Neuronal stem cell (in vitro differentiated cells): ENCODE measurements around the gene DHRS11.

Experiments
- DNase-seq: peaks from one replicate; pipeline ENCODE4 v3.0.0-alpha.2; 2013; ENCODE audit warnings: low spot score
- H2AFZ ChIP-seq: one replicate; pipeline ENCODE4 v1.6.1; 2013; ENCODE audit warnings: mild to moderate bottlenecking, low read length, inconsistent platforms
- H2AK5ac ChIP-seq: 2 replicates; pipeline ENCODE4 v1.6.1; 2013; ENCODE audit warnings: low read depth, mild to moderate bottlenecking, inconsistent platforms, low read length, moderate library complexity, mixed read lengths
- H2BK120ac ChIP-seq: 2 replicates; pipeline ENCODE4 v1.6.1; 2013; ENCODE audit warnings: low read depth, mild to moderate bottlenecking, inconsistent platforms, low read length, moderate library complexity, mixed read lengths
- H2BK12ac ChIP-seq: one replicate; pipeline ENCODE4 v1.6.1; 2013; ENCODE audit warnings: low read length, inconsistent platforms
- H2BK15ac ChIP-seq: 2 replicates; pipeline ENCODE4 v1.6.1; 2013; ENCODE audit warnings: mild to moderate bottlenecking, low read length, inconsistent platforms, mixed read lengths
- H2BK5ac ChIP-seq: one replicate; pipeline ENCODE4 v1.6.1; 2013; ENCODE audit warnings: inconsistent platforms, mild to moderate bottlenecking, low read length, moderate library complexity
- H3K14ac ChIP-seq: one replicate; pipeline ENCODE4 v1.6.1; 2013; ENCODE audit warnings: low read length, inconsistent platforms
- H3K18ac ChIP-seq: 2 replicates; pipeline ENCODE4 v1.6.1; 2013; ENCODE audit warnings: low read length, inconsistent platforms
- H3K23ac ChIP-seq: 2 replicates; pipeline ENCODE4 v1.6.1; 2013; ENCODE audit warnings: low read depth, mild to moderate bottlenecking, mixed read lengths, low read length, inconsistent platforms; ENCODE audit not compliant: poor library complexity
- H3K27ac ChIP-seq: replicated peaks from 3 replicates; pipeline ENCODE4 v1.5.1; 2013; ENCODE audit warnings: low read length, inconsistent platforms
- H3K27me3 ChIP-seq, 3 experiments: 2 replicates each; pipeline ENCODE4 v1.6.1; 2013; ENCODE audit warnings: low read length in 3 of 3, mild to moderate bottlenecking in 2 of 3, inconsistent platforms in 1 of 3, low read depth in 1 of 3, mixed read lengths in 1 of 3, moderate library complexity in 1 of 3; ENCODE audit not compliant: control insufficient read depth in 3 of 3, insufficient read depth in 3 of 3
- H3K36me3 ChIP-seq, 2 donors: replicated peaks in 1 of 2; 2 replicates each; pipeline ENCODE4 v1.6.1; 2013; ENCODE audit warnings: low read length in 2 of 2; ENCODE audit not compliant: control insufficient read depth in 2 of 2, insufficient read depth in 2 of 2
- H3K4ac ChIP-seq: 2 replicates; pipeline ENCODE4 v1.6.1; 2013; ENCODE audit warnings: inconsistent platforms, mild to moderate bottlenecking, low read length, moderate library complexity
- H3K4me1 ChIP-seq, 2 donors: 1 replicate in 1 of 2; 2 replicates in 1 of 2; pipeline ENCODE4 v1.6.1; 2013; ENCODE audit warnings: low read length in 2 of 2, low read depth in 1 of 2; ENCODE audit not compliant: control insufficient read depth in 2 of 2, insufficient read depth in 1 of 2
- H3K4me2 ChIP-seq: one replicate; pipeline ENCODE4 v1.6.1; 2013; ENCODE audit warnings: mild to moderate bottlenecking, low read length, inconsistent platforms; ENCODE audit not compliant: insufficient read depth, poor library complexity, severe bottlenecking
- H3K4me3 ChIP-seq, 2 donors: 2 replicates each; pipeline ENCODE4 v1.5.1; 2013; ENCODE audit warnings: low read length in 2 of 2, mild to moderate bottlenecking in 2 of 2, inconsistent platforms in 1 of 2, moderate library complexity in 1 of 2
- H3K79me1 ChIP-seq: one replicate; pipeline ENCODE4 v1.6.1; 2013; ENCODE audit warnings: low read depth, mild to moderate bottlenecking, inconsistent platforms, low read length, moderate library complexity
- H3K9ac ChIP-seq: one replicate; pipeline ENCODE4 v1.6.1; 2013; ENCODE audit warnings: mild to moderate bottlenecking, low read depth, low read length, inconsistent platforms; ENCODE audit not compliant: poor library complexity
- H3K9me3 ChIP-seq, 2 donors: replicated peaks in 1 of 2; 2 replicates each; pipeline versions ENCODE3 to v1.6.1; 2013; ENCODE audit warnings: low read length in 2 of 2, mild to moderate bottlenecking in 2 of 2, inconsistent platforms in 1 of 2, low read depth in 1 of 2, mixed read lengths in 1 of 2, moderate library complexity in 1 of 2; ENCODE audit not compliant: control insufficient read depth in 2 of 2, insufficient read depth in 1 of 2
- H4K8ac ChIP-seq: one replicate; pipeline ENCODE4 v1.6.1; 2013; ENCODE audit warnings: low read depth, mild to moderate bottlenecking, inconsistent platforms, low read length, moderate library complexity
- H4K91ac ChIP-seq: one replicate; pipeline ENCODE4 v1.6.1; 2013; ENCODE audit warnings: low read length, low read depth, mild to moderate bottlenecking, inconsistent platforms; ENCODE audit not compliant: poor library complexity
- WGBS, 2 donors: extraction: QIAGEN DNeasy Blood & Tissue Kit; methylation state at CpG; one replicate each; pipeline ENCODE4 v1.1.7; 2013; ENCODE audit warnings: missing lambda C conversion rate in 2 of 2, mixed read lengths in 1 of 2; ENCODE audit not compliant: insufficient read length in 2 of 2, insufficient replicate concordance in 1 of 2; ENCODE audit errors: extremely low coverage in 2 of 2; 5-methylcytosine and 5-hydroxymethylcytosine counted together

The DHRS11 gene

DNA sequence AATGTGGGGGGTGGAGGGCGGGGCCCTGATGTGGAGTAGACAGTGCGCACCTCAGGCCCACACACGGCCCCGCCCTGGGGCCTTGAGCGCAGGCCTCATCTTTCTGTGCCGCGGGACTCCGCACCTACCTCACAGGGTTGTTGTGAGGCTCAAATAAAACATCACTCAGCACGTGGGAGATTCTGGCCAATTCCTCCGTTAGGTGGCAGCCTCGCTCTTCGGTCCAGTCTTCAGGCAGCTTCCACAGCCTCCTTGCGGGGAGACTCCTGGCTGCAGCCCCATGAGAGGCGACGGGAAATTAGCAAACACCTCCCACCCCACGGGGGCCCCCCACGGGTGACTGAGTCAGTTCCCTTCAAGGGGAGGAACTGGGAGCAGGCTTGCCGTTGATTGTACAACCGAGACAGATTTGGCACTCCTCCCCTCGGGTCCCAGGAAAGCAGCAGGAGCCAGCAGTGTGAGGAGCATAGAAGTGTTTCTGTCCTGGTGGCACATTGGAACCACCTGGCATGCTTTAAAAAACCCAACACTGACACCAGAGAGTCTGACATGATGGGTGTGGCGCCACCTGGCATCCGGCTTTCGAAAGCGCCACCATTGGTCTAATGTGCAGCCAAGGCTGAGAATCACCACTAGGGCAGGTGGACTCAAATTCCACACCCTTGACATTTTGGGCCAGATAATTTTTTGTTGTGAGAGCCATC lies 17.3 kb downstream of the DHRS11 start:
- Histone ChIP-seq H2BK12ac (no peak overlapping the region), H3K14ac (no peak overlapping the region), H3K36me3 (no peaks in the 10 kb centered on the region), H2BK120ac (no peak overlapping the region), H3K23ac (no peak overlapping the region), H3K4me3 (no peak overlapping the region), H3K27ac (no peak overlapping the region), H3K27me3 (peaks cover 0 to 1% (median 0%) of the 10 kb centered on the region in 3 experiments), H3K9me3 (no peaks in the 10 kb centered on the region), H3K4me1 (peaks cover 0 to 3% of the 10 kb centered on the region in 2 donors), H3K4ac (no peak overlapping the region), H4K91ac (no peak overlapping the region), H2BK15ac (no peak overlapping the region), H3K18ac (peak overlapping the region; percentile 8), H3K79me1 (peaks cover under 1% of the 10 kb centered on the region), H2BK5ac (no peak overlapping the region), H2AFZ (no peak overlapping the region), H2AK5ac (no peak overlapping the region), H3K9ac (no peak overlapping the region), H3K4me2 (no peak overlapping the region), H4K8ac (no peak overlapping the region)
- no peak for DNase-seq
- no CpG with 5 or more reads among the region's 24 CpGs for WGBS, 2 donors

DNA sequence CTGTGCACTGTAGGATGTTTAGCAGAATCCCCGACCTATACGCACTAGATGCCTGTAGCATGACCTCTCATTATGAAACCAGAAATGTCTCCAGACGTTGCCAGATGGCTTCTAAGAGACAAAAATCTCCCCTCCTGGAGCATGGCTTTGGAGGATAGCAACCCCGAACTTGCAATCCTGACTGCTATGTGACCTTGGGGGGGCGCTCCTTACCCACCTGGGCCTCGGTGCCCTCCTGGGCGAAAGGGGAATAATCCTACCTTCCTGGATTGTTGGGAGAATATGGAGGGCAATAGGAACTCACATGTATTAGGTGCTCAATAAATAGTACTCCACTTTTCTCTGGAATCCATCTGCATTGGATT lies 17.8 kb downstream of the DHRS11 start:
- H3K23ac ChIP-seq = no peak overlapping the region
- DNase-seq = no peak
- no peak overlapping the region for H3K27ac ChIP-seq
- H2AK5ac ChIP-seq = no peak overlapping the region
- no peak overlapping the region for H2BK5ac ChIP-seq
- peaks cover 0 to 1% (median 0%) of the 10 kb centered on the region in 3 experiments for H3K27me3 ChIP-seq
- H4K8ac ChIP-seq = no peak overlapping the region
- H3K4me3 ChIP-seq = no peak overlapping the region
- no CpG with 5 or more reads among the region's 7 CpGs for WGBS, 2 donors
- H3K36me3 ChIP-seq = no peaks in the 10 kb centered on the region
- H3K4me2 ChIP-seq = no peak overlapping the region
- no peak overlapping the region for H2BK12ac ChIP-seq
- no peak overlapping the region for H2BK120ac ChIP-seq
- H4K91ac ChIP-seq = no peak overlapping the region
- no peak overlapping the region for H3K4ac ChIP-seq
- H3K18ac ChIP-seq = no peak overlapping the region
- no peaks in the 10 kb centered on the region for H3K79me1 ChIP-seq
- H2BK15ac ChIP-seq = no peak overlapping the region
- H2AFZ ChIP-seq = no peak overlapping the region
- no peaks in the 10 kb centered on the region for H3K9me3 ChIP-seq
- no peak overlapping the region for H3K14ac ChIP-seq
- H3K4me1 ChIP-seq = no peaks in the 10 kb centered on the region
- H3K9ac ChIP-seq = no peak overlapping the region

DNA sequence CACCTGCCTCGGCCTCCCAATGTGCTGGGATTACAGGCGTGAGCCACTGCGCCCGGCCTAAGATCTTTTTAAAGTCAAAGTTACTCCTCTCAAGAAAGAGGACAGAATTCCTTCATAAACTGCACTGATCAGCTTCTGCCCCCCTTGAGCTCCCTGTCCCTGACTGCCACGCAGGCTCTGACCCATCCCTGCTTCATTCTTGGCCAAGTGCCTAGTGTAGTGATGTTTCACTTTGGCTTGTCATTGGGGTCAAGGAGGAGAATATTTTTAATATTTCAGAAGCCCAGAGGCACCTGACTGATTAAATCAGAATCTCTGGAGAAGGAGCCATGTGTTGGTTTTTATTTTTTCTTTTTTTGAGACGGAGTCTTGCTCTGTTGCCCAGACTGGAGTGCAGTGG lies 18.8 kb downstream of the DHRS11 start:
- no peak overlapping the region for H3K4me3 ChIP-seq
- H3K4me2 ChIP-seq = no peak overlapping the region
- H3K23ac ChIP-seq = no peak overlapping the region
- H3K18ac ChIP-seq = no peak overlapping the region
- WGBS, 2 donors = no CpG with 5 or more reads among the region's 6 CpGs
- no peak overlapping the region for H2BK12ac ChIP-seq
- H3K4ac ChIP-seq = no peak overlapping the region
- no peaks in the 10 kb centered on the region for H3K9me3 ChIP-seq
- H2BK5ac ChIP-seq = no peak overlapping the region
- H2AFZ ChIP-seq = no peak overlapping the region
- no peak overlapping the region for H3K9ac ChIP-seq
- no peaks in the 10 kb centered on the region for H3K79me1 ChIP-seq
- H3K14ac ChIP-seq = no peak overlapping the region
- no peak overlapping the region for H4K91ac ChIP-seq
- no peak overlapping the region for H2AK5ac ChIP-seq
- H3K4me1 ChIP-seq = peaks cover 0 to 2% of the 10 kb centered on the region in 2 donors
- H3K27me3 ChIP-seq = peaks cover 0 to 1% (median 0%) of the 10 kb centered on the region in 3 experiments
- no peak overlapping the region for H4K8ac ChIP-seq
- H2BK120ac ChIP-seq = no peak overlapping the region
- DNase-seq = no peak
- H2BK15ac ChIP-seq = no peak overlapping the region
- no peak overlapping the region for H3K27ac ChIP-seq
- H3K36me3 ChIP-seq = no peaks in the 10 kb centered on the region

DNA sequence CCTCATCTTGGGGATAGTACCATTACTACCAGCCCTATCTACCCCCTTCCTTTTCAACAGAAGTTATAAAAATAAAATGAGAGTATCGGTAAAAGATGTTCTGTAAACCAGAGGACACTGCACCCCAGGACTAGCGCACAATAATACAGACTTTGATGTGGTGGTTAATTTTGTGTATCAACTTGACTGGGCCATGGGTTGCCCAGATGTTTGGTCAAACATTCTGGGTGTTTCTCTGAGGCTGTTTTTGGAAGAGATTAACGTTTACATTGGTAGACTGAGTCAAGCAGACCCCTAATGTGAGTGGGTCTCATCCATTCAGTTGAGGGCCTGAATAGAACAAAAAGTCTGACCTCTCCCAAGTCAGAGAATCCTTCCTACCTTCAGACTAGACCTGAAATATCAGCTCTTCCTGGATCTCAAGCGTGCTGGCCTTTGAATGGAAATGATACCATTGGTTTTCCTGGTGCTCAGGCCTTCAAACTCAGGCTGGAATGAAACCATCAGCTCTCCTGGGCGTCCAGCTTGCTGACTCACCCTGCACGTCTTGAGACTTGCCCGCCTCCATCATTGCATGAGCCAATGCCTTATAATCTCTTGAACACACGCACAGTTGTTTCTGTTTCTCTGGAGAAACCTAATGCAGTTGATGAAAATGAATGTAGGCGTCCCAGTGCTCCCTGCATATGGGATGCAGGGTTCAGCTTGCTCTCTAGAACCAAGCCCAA lies 19.8 kb downstream of the DHRS11 start:
- peaks cover 0 to 2% of the 10 kb centered on the region in 2 donors for H3K4me1 ChIP-seq
- H2BK12ac ChIP-seq = no peak overlapping the region
- no peak overlapping the region for H3K14ac ChIP-seq
- no peak overlapping the region for H3K9ac ChIP-seq
- H4K91ac ChIP-seq = no peak overlapping the region
- no peak overlapping the region for H3K4me2 ChIP-seq
- no peak overlapping the region for H2BK5ac ChIP-seq
- no peak overlapping the region for H3K4ac ChIP-seq
- no peaks in the 10 kb centered on the region for H3K9me3 ChIP-seq
- H3K27me3 ChIP-seq = peaks cover 0 to 1% (median 0%) of the 10 kb centered on the region in 3 experiments
- no peaks in the 10 kb centered on the region for H3K36me3 ChIP-seq
- H2BK120ac ChIP-seq = no peak overlapping the region
- H3K4me3 ChIP-seq = no peak overlapping the region
- H2AFZ ChIP-seq = no peak overlapping the region
- no peak overlapping the region for H4K8ac ChIP-seq
- no peak overlapping the region for H2AK5ac ChIP-seq
- no peak for DNase-seq
- H2BK15ac ChIP-seq = no peak overlapping the region
- no CpG with 5 or more reads among the region's 9 CpGs for WGBS, 2 donors
- H3K18ac ChIP-seq = no peak overlapping the region
- no peak overlapping the region for H3K23ac ChIP-seq
- no peaks in the 10 kb centered on the region for H3K79me1 ChIP-seq
- no peak overlapping the region for H3K27ac ChIP-seq
